HEK293 (cell line): Measurements from ENCODE around the gene VCL.

Experiments
- SCRT2 ChIP-seq: fragments of 450-650 bp; formaldehyde crosslinking; IDR thresholded peaks from 2 replicates; pipeline ENCODE4 v1.5.1; 2016; ENCODE audit warnings: missing biosample characterization, missing genetic modification characterization
- ZNF274 ChIP-seq, 2 experiments: fragments of 200-500 bp in 1 of 2; fragments of 450-650 bp in 1 of 2; sonication (Bioruptor generic) in 1 of 2; formaldehyde crosslinking in 1 of 2; IDR thresholded peaks; 2 replicates each; pipeline versions ENCODE4 v1.5.1 to v1.6.1; 2014 to 2016; ENCODE audit warnings: borderline replicate concordance in 1 of 2, inconsistent platforms in 1 of 2, low read length in 1 of 2, missing biosample characterization in 1 of 2, missing genetic modification characterization in 1 of 2
- ZNF629 ChIP-seq: fragments of 450-650 bp; formaldehyde crosslinking; IDR thresholded peaks from 2 replicates; pipeline ENCODE4 v1.5.1; 2017; ENCODE audit warnings: missing biosample characterization, missing genetic modification characterization
- TF ChIP-seq, protein P1 (sequence below): fragments of 450-650 bp; formaldehyde crosslinking; IDR thresholded peaks from 2 replicates; pipeline ENCODE4 v1.5.1; 2016; ENCODE audit warnings: missing biosample characterization, missing genetic modification characterization
- TF ChIP-seq, protein P2 (sequence below): IDR thresholded peaks from 2 replicates; pipeline ENCODE4 v1.6.1; 2011; ENCODE audit warnings: mild to moderate bottlenecking, low read depth, low read length, borderline replicate concordance
- TF ChIP-seq, protein P3 (sequence below): fragments of 450-650 bp; formaldehyde crosslinking; optimal IDR thresholded peaks from 2 replicates; pipeline ENCODE3; 2016; ENCODE audit warnings: missing biosample characterization, mild to moderate bottlenecking, missing genetic modification characterization

DNA sequence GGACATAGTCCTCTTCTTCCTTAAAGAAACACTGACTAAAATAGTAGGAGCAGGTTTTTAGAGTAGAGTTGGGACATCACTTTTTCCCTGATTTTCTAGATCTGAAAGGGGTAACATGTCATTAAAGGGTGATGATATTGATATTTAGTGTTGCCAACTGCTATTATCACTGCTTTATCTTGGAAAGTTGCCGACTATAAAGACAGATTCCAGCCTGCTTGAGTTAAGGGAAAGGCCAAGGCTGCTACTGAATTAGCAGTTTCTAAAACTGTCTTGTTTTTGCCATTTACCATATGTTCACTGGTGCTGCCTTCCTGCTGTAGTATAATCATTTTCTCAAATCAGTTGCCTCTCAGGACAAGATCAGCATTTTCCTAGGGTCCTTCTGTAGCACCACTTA is 123.0 kb downstream of the VCL start:
- TF ChIP-seq, protein P1, sequence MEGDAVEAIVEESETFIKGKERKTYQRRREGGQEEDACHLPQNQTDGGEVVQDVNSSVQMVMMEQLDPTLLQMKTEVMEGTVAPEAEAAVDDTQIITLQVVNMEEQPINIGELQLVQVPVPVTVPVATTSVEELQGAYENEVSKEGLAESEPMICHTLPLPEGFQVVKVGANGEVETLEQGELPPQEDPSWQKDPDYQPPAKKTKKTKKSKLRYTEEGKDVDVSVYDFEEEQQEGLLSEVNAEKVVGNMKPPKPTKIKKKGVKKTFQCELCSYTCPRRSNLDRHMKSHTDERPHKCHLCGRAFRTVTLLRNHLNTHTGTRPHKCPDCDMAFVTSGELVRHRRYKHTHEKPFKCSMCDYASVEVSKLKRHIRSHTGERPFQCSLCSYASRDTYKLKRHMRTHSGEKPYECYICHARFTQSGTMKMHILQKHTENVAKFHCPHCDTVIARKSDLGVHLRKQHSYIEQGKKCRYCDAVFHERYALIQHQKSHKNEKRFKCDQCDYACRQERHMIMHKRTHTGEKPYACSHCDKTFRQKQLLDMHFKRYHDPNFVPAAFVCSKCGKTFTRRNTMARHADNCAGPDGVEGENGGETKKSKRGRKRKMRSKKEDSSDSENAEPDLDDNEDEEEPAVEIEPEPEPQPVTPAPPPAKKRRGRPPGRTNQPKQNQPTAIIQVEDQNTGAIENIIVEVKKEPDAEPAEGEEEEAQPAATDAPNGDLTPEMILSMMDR (tag by site-specific recombination), result no peak
- TF ChIP-seq, protein P2, sequence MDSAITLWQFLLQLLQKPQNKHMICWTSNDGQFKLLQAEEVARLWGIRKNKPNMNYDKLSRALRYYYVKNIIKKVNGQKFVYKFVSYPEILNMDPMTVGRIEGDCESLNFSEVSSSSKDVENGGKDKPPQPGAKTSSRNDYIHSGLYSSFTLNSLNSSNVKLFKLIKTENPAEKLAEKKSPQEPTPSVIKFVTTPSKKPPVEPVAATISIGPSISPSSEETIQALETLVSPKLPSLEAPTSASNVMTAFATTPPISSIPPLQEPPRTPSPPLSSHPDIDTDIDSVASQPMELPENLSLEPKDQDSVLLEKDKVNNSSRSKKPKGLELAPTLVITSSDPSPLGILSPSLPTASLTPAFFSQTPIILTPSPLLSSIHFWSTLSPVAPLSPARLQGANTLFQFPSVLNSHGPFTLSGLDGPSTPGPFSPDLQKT, result no peak
- no peak for TF ChIP-seq SCRT2 (tag by site-specific recombination)
- no peak for TF ChIP-seq ZNF274 (IDR thresholded peaks at IDR 0.05; ENCODE audit: low read length)
- TF ChIP-seq ZNF274 (tag by site-specific recombination; IDR thresholded peaks at IDR 0.05; ENCODE audit: borderline replicate concordance), result no peak
- TF ChIP-seq ZNF629 (tag by site-specific recombination), result no peak
- TF ChIP-seq, protein P3, sequence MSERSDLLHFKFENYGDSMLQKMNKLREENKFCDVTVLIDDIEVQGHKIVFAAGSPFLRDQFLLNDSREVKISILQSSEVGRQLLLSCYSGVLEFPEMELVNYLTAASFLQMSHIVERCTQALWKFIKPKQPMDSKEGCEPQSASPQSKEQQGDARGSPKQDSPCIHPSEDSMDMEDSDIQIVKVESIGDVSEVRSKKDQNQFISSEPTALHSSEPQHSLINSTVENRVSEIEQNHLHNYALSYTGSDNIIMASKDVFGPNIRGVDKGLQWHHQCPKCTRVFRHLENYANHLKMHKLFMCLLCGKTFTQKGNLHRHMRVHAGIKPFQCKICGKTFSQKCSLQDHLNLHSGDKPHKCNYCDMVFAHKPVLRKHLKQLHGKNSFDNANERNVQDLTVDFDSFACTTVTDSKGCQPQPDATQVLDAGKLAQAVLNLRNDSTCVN, result no peak
